Measurements from ENCODE around the gene SYNDIG1. TPM values are rescaled to one million over a fixed set of nuclear protein-coding genes. Genes with fewer than 3 reads are reported as not detected.

The SYNDIG1 gene
- total RNA-seq, 1 donor: 2.2 TPM

- Histone ChIP-seq H3K4me1 (ENCODE audit: insufficient read depth, low read length) (no peaks in the 10 kb centered on the region), H3K36me3 (ENCODE audit: insufficient read depth, low read length) (no peaks in the 10 kb centered on the region), H3K79me2 (ENCODE audit: insufficient read depth, low read length) (no peaks in the 10 kb centered on the region), H3K9me3 (ENCODE audit: low read depth, low read length) (no peaks in the 10 kb centered on the region), H4K20me1 (ENCODE audit: insufficient read depth, low read length) (no peaks in the 10 kb centered on the region), H3K27me3 (ENCODE audit: insufficient read depth, low read length) (peaks cover 8% of the 10 kb centered on the region), H2AFZ (ENCODE audit: low read length) (no peak overlapping the region), H3K4me3 (ENCODE audit: insufficient read depth, low read length) (no peak overlapping the region), H3K27ac (ENCODE audit: low read depth, low read length) (no peak overlapping the region), H3K4me2 (ENCODE audit: insufficient read depth, low read length) (no peak overlapping the region)
- TF ChIP-seq, protein P1, sequence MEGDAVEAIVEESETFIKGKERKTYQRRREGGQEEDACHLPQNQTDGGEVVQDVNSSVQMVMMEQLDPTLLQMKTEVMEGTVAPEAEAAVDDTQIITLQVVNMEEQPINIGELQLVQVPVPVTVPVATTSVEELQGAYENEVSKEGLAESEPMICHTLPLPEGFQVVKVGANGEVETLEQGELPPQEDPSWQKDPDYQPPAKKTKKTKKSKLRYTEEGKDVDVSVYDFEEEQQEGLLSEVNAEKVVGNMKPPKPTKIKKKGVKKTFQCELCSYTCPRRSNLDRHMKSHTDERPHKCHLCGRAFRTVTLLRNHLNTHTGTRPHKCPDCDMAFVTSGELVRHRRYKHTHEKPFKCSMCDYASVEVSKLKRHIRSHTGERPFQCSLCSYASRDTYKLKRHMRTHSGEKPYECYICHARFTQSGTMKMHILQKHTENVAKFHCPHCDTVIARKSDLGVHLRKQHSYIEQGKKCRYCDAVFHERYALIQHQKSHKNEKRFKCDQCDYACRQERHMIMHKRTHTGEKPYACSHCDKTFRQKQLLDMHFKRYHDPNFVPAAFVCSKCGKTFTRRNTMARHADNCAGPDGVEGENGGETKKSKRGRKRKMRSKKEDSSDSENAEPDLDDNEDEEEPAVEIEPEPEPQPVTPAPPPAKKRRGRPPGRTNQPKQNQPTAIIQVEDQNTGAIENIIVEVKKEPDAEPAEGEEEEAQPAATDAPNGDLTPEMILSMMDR (IDR thresholded peaks at IDR 0.05; ENCODE audit: extremely low read depth, low read depth, low read length): no peak
- peak; percentile 56 for DNase-seq (ENCODE audit: insufficient read length, low spot score, missing footprints)
Observed at GRCh38 chr20:24665741-24666191, 196.3 kb downstream of the SYNDIG1 start.

- H3K9me3 ChIP-seq (ENCODE audit: low read depth, low read length): no peaks in the 10 kb centered on the region
- no peak overlapping the region for H3K4me2 ChIP-seq (ENCODE audit: insufficient read depth, low read length)
- H3K79me2 ChIP-seq (ENCODE audit: insufficient read depth, low read length): no peaks in the 10 kb centered on the region
- no peak overlapping the region for H3K27ac ChIP-seq (ENCODE audit: low read depth, low read length)
- H4K20me1 ChIP-seq (ENCODE audit: insufficient read depth, low read length): no peaks in the 10 kb centered on the region
- peaks cover 11% of the 10 kb centered on the region for H3K4me1 ChIP-seq (ENCODE audit: insufficient read depth, low read length)
- peaks cover 6% of the 10 kb centered on the region for H3K27me3 ChIP-seq (ENCODE audit: insufficient read depth, low read length)
- no peak overlapping the region for H2AFZ ChIP-seq (ENCODE audit: low read length)
- no peaks in the 10 kb centered on the region for H3K36me3 ChIP-seq (ENCODE audit: insufficient read depth, low read length)
- DNase-seq (ENCODE audit: insufficient read length, low spot score, missing footprints): peak; percentile 46
- no peak overlapping the region for H3K4me3 ChIP-seq (ENCODE audit: insufficient read depth, low read length)
- TF ChIP-seq, protein P1 (IDR thresholded peaks at IDR 0.05; ENCODE audit: extremely low read depth, low read depth, low read length): no peak
Observed at GRCh38 chr20:24667689-24668383, 198.4 kb downstream of the SYNDIG1 start.

GRCh38 chr20:24668384-24668702 is 198.9 kb downstream of the SYNDIG1 start:
- Histone ChIP-seq H3K27ac (ENCODE audit: low read depth, low read length) (no peak overlapping the region), H3K4me3 (ENCODE audit: insufficient read depth, low read length) (no peak overlapping the region), H3K27me3 (ENCODE audit: insufficient read depth, low read length) (peaks cover 4% of the 10 kb centered on the region), H4K20me1 (ENCODE audit: insufficient read depth, low read length) (no peaks in the 10 kb centered on the region), H3K79me2 (ENCODE audit: insufficient read depth, low read length) (no peaks in the 10 kb centered on the region), H3K4me2 (ENCODE audit: insufficient read depth, low read length) (no peak overlapping the region), H3K36me3 (ENCODE audit: insufficient read depth, low read length) (no peaks in the 10 kb centered on the region), H3K9me3 (ENCODE audit: low read depth, low read length) (no peaks in the 10 kb centered on the region), H2AFZ (ENCODE audit: low read length) (no peak overlapping the region), H3K4me1 (ENCODE audit: insufficient read depth, low read length) (peaks cover 16% of the 10 kb centered on the region)
- peak; percentile 17 for DNase-seq (ENCODE audit: insufficient read length, low spot score, missing footprints)
- TF ChIP-seq, protein P1 (IDR thresholded peaks at IDR 0.05; ENCODE audit: extremely low read depth, low read depth, low read length): no peak

GRCh38 chr20:24668791-24669190 is 199.4 kb downstream of the SYNDIG1 start:
- H3K79me2 ChIP-seq (ENCODE audit: insufficient read depth, low read length): no peaks in the 10 kb centered on the region
- no peak overlapping the region for H3K4me2 ChIP-seq (ENCODE audit: insufficient read depth, low read length)
- TF ChIP-seq, protein P1 (IDR thresholded peaks at IDR 0.05; ENCODE audit: extremely low read depth, low read depth, low read length): no peak
- H3K27me3 ChIP-seq (ENCODE audit: insufficient read depth, low read length): no peaks in the 10 kb centered on the region
- no peak for DNase-seq (ENCODE audit: insufficient read length, low spot score, missing footprints)
- no peaks in the 10 kb centered on the region for H4K20me1 ChIP-seq (ENCODE audit: insufficient read depth, low read length)
- H3K36me3 ChIP-seq (ENCODE audit: insufficient read depth, low read length): no peaks in the 10 kb centered on the region
- peaks cover 20% of the 10 kb centered on the region for H3K4me1 ChIP-seq (ENCODE audit: insufficient read depth, low read length)
- no peak overlapping the region for H2AFZ ChIP-seq (ENCODE audit: low read length)
- H3K4me3 ChIP-seq (ENCODE audit: insufficient read depth, low read length): no peak overlapping the region
- no peak overlapping the region for H3K27ac ChIP-seq (ENCODE audit: low read depth, low read length)
- H3K9me3 ChIP-seq (ENCODE audit: low read depth, low read length): no peaks in the 10 kb centered on the region
